ENCODE results near the gene SMPD3. TPM values are rescaled to one million over a fixed set of nuclear protein-coding genes. Genes with fewer than 3 reads are reported as not detected.

Gene SMPD3
- total RNA-seq, 1 experiment from 2014 or later, result 2.4 TPM

DNA sequence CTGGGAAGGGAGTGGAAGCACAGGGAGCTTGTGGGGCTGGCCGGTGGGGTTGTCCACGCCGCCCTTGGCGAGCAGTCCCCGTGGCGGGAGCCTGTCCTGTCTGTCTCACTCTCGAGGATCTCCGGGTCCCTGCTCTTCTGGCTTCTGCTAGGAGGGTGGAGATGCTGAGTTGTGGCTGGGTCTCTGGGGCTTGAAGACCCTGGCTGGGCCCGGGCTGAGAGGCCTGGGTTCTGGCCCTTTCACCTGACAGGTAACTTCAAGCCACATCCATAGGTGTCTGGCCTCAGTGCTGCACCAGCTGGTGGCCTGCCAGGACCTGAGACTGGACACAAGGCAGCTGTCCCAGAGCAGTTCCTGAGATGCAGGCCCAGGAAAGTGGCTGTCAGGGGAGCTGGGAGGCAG, 90.8 kb downstream of the SMPD3 start:
- peaks cover 3% of the 10 kb centered on the region for H3K36me3 ChIP-seq (ENCODE audit: control insufficient read depth, insufficient read depth, low read length)
- CTCF ChIA-PET, result no interaction called here

DNA sequence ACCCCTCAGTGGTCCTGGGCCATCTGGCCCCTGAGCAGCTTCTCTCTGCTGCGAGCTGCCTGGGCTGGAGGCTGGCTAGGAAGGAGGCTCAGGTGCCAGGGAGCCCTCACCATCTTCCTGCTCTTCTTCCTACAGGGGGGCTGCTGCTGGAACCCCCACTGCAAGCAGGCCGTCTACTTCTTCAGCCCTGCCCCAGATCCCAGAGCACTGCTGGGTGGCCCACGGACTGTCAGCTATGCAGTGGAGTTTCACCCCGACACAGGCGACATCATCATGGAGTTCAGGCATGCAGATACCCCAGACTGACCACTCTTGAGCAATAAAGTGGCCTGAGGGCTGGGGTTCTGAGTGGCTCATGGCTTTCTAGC, 91.4 kb downstream of the SMPD3 start:
- intact Hi-C loops (cut with micrococcal nuclease; ENCODE audit: unreplicated experiment), result no loop called here
- H3K27ac Mint-ChIP-seq (ENCODE audit: unreplicated experiment), result no peak overlapping the region
- no TSS peak for BruUV-seq (replicated peaks)
- Histone ChIP-seq H3K9me3 (no peaks in the 10 kb centered on the region), H3K4me3 (ENCODE audit: low read depth, low read length) (no peak overlapping the region), H3K27me3 (replicated peaks; ENCODE audit: control insufficient read depth, insufficient read depth, low read length) (no peaks in the 10 kb centered on the region), H3K4me1 (no peaks in the 10 kb centered on the region), H3K36me3 (ENCODE audit: control insufficient read depth, insufficient read depth, low read length) (peaks cover 3% of the 10 kb centered on the region)
- H3K4me1 Mint-ChIP-seq (ENCODE audit: low read depth, unreplicated experiment), result peaks cover 9% of the 10 kb centered on the region
- DNase-seq, result no peak
- H3K27me3 Mint-ChIP-seq (ENCODE audit: insufficient read depth, unreplicated experiment), result no peaks in the 10 kb centered on the region
- TF ChIP-seq, protein P1, sequence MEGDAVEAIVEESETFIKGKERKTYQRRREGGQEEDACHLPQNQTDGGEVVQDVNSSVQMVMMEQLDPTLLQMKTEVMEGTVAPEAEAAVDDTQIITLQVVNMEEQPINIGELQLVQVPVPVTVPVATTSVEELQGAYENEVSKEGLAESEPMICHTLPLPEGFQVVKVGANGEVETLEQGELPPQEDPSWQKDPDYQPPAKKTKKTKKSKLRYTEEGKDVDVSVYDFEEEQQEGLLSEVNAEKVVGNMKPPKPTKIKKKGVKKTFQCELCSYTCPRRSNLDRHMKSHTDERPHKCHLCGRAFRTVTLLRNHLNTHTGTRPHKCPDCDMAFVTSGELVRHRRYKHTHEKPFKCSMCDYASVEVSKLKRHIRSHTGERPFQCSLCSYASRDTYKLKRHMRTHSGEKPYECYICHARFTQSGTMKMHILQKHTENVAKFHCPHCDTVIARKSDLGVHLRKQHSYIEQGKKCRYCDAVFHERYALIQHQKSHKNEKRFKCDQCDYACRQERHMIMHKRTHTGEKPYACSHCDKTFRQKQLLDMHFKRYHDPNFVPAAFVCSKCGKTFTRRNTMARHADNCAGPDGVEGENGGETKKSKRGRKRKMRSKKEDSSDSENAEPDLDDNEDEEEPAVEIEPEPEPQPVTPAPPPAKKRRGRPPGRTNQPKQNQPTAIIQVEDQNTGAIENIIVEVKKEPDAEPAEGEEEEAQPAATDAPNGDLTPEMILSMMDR (IDR thresholded peaks at IDR 0.05; ENCODE audit: insufficient read depth in 1 of 2, low read depth in 1 of 2, low read length in 1 of 2, severe bottlenecking in 1 of 2, unreplicated experiment in 1 of 2), result no peak
- CTCF ChIA-PET, result no interaction called here
- no peaks in the 10 kb centered on the region for H3K9me3 Mint-ChIP-seq (ENCODE audit: unreplicated experiment)
- H3K36me3 Mint-ChIP-seq (ENCODE audit: insufficient read depth, unreplicated experiment), result peaks cover 90% of the 10 kb centered on the region
- no peak overlapping the region for H3K4me3 Mint-ChIP-seq (ENCODE audit: unreplicated experiment)
- POLR2A ChIA-PET, result no interaction called here

More for the DNA sequence above, 90.8 kb downstream of the SMPD3 start:
- TF ChIP-seq, protein P1 (IDR thresholded peaks at IDR 0.05; ENCODE audit: insufficient read depth in 1 of 2, low read depth in 1 of 2, low read length in 1 of 2, severe bottlenecking in 1 of 2, unreplicated experiment in 1 of 2), result no peak
- no peaks in the 10 kb centered on the region for H3K4me1 ChIP-seq
- no peak overlapping the region for H3K4me3 Mint-ChIP-seq (ENCODE audit: unreplicated experiment)
- DNase-seq, result no peak
- H3K27ac Mint-ChIP-seq (ENCODE audit: unreplicated experiment), result no peak overlapping the region
- H3K4me3 ChIP-seq (ENCODE audit: low read depth, low read length), result no peak overlapping the region
- H3K36me3 Mint-ChIP-seq (ENCODE audit: insufficient read depth, unreplicated experiment), result peaks cover 89% of the 10 kb centered on the region
- H3K27me3 Mint-ChIP-seq (ENCODE audit: insufficient read depth, unreplicated experiment), result no peaks in the 10 kb centered on the region
- H3K9me3 ChIP-seq, result no peaks in the 10 kb centered on the region
- no peaks in the 10 kb centered on the region for H3K9me3 Mint-ChIP-seq (ENCODE audit: unreplicated experiment)
- H3K4me1 Mint-ChIP-seq (ENCODE audit: low read depth, unreplicated experiment), result peaks cover 7% of the 10 kb centered on the region
- POLR2A ChIA-PET, result no interaction called here
- no peaks in the 10 kb centered on the region for H3K27me3 ChIP-seq (replicated peaks; ENCODE audit: control insufficient read depth, insufficient read depth, low read length)
- intact Hi-C loops (cut with micrococcal nuclease; ENCODE audit: unreplicated experiment), result no loop called here
- no TSS peak for BruUV-seq (replicated peaks)

DNA sequence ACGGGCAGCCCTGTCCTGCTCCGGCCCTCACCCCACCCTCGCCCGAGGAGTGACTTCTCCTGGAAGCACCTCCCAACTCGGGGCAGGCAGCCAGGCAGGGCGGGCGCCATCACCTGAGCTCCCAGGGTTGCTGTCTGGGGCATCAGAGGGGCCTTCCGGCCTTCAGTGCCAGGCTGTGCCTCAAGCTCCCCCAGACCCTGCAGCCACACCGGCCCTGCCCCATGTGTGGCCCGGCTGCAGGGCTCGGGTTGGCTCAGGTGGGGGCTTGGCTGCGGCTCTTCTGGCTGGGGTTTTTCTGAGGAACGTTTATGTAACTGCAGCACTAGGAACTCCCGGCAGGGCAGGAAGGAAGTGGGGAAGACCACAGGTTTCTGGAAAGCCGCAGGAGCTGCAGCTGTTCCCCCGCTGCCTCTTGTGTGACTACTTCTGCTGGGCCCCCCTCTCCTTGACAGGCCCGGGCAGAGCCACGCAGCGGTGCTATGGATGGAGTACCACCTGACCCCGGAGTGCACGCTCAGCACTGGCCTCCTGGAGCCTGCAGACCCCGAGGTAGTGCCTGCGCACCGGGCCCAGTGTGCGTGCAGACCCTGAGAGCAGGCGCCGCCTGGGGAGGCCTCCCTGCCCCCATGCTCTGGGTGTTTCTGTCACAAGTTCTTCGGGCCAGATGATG, 91.9 kb downstream of the SMPD3 start:
- POLR2A ChIA-PET, result interaction anchor here (1.0 kb wide), 1 partner anchor 27 kb away, joined by 3 read pairs; no protein-coding TSS in a partner anchor

More for the DNA sequence above, 91.9 kb downstream of the SMPD3 start:
- TF ChIP-seq, protein P1 (IDR thresholded peaks at IDR 0.05; ENCODE audit: insufficient read depth in 1 of 2, low read depth in 1 of 2, low read length in 1 of 2, severe bottlenecking in 1 of 2, unreplicated experiment in 1 of 2), result no peak
- no peaks in the 10 kb centered on the region for H3K9me3 ChIP-seq
- H3K4me3 ChIP-seq (ENCODE audit: low read depth, low read length), result no peak overlapping the region
- Mint-ChIP-seq H3K9me3 (ENCODE audit: unreplicated experiment) (no peaks in the 10 kb centered on the region), H3K36me3 (ENCODE audit: insufficient read depth, unreplicated experiment) (peaks cover 90% of the 10 kb centered on the region), H3K4me3 (ENCODE audit: unreplicated experiment) (no peak overlapping the region), H3K27ac (ENCODE audit: unreplicated experiment) (no peak overlapping the region), H3K4me1 (ENCODE audit: low read depth, unreplicated experiment) (peaks cover 14% of the 10 kb centered on the region), H3K27me3 (ENCODE audit: insufficient read depth, unreplicated experiment) (no peaks in the 10 kb centered on the region)
- intact Hi-C loops (cut with micrococcal nuclease; ENCODE audit: unreplicated experiment), result no loop called here
- H3K36me3 ChIP-seq (ENCODE audit: control insufficient read depth, insufficient read depth, low read length), result peaks cover 3% of the 10 kb centered on the region
- BruUV-seq (replicated peaks), result no TSS peak
- no peak for DNase-seq
- H3K27me3 ChIP-seq (replicated peaks; ENCODE audit: control insufficient read depth, insufficient read depth, low read length), result no peaks in the 10 kb centered on the region
- CTCF ChIA-PET, result no interaction called here
- peaks cover 5% of the 10 kb centered on the region for H3K4me1 ChIP-seq

All from Caco-2 (cell line).